Transverse colon (tissue), 4 donors: Measurements from ENCODE around the gene GATA5. TPM values are rescaled to one million over a fixed set of nuclear protein-coding genes. Genes with fewer than 3 reads are reported as not detected.

ENCODE experiments used
- DNase-seq: peaks from one replicate; pipeline ENCODE4 v3.0.0-alpha.2; 2019
- H3K27ac ChIP-seq, 4 donors: fragments of 200-600 bp; sonication (generic); 2 replicates each; pipeline ENCODE4 v1.5.1; 2016 to 2018; ENCODE audit warnings: inconsistent platforms in 4 of 4
- H3K27me3 ChIP-seq: fragments of 200-600 bp; sonication (generic); 2 replicates; pipeline ENCODE4 v1.5.1; 2017; ENCODE audit warnings: inconsistent platforms
- H3K36me3 ChIP-seq, 4 donors: fragments of 200-600 bp; sonication (generic); 2 replicates each; pipeline ENCODE4 v1.5.1; 2017 to 2019; ENCODE audit warnings: inconsistent platforms in 4 of 4
- H3K4me1 ChIP-seq, 4 donors: fragments of 200-600 bp; sonication (generic); 2 replicates each; pipeline ENCODE4 v1.5.1; 2017 to 2020; ENCODE audit warnings: inconsistent platforms in 4 of 4
- H3K4me3 ChIP-seq, 4 donors: fragments of 200-600 bp; sonication (generic); 1 replicate in 1 of 4; 2 replicates in 3 of 4; pipeline versions ENCODE4 v1.5.1 to v1.6.1; 2017 to 2019; ENCODE audit warnings: inconsistent platforms in 4 of 4
- H3K9me3 ChIP-seq, 2 donors: fragments of 200-600 bp; sonication (generic); 2 replicates each; pipeline ENCODE4 v1.5.1; 2017 to 2019; ENCODE audit warnings: inconsistent platforms in 2 of 2
- EP300 ChIP-seq: sonication (generic); formaldehyde crosslinking; IDR thresholded peaks from one replicate; pipeline ENCODE4 v1.6.1; 2017; ENCODE audit warnings: antibody characterized with exemption, low read depth
- POLR2A ChIP-seq: fragments of 450-650 bp; IDR thresholded peaks from one replicate; pipeline ENCODE4 v1.6.1; 2016; ENCODE audit warnings: antibody characterized with exemption, mild to moderate bottlenecking, moderate library complexity
- POLR2AphosphoS5 ChIP-seq, 3 donors: sonication (generic); formaldehyde crosslinking; IDR thresholded peaks; one replicate each; pipeline ENCODE4 v1.6.1; 2016; ENCODE audit warnings: antibody characterized with exemption in 3 of 3
- WGBS, 2 donors: methylation state at CpG; one replicate each; pipeline ENCODE4 v1.1.5; 2018; ENCODE audit warnings: low coverage in 1 of 2; 5-methylcytosine and 5-hydroxymethylcytosine counted together
- in situ Hi-C, 4 donors: fragments of 200-750 bp; cut with MboI; loops; one replicate each; pipeline versions ENCODE4 v1.15.0 to v1.15.1; 2017; ENCODE audit warnings: low sequenced_read_pairs in 3 of 4, low pct_ligation_motif_present in 1 of 4, low pct_unique_long_range_greater_than_20kb in 1 of 4
- intact Hi-C: fragments of 100-400 bp; cut with DNase I; formaldehyde crosslinking; loops from one replicate; pipeline ENCODE4 v1.15.1; 2023; ENCODE audit warnings: low total_unique reads
- total RNA-seq, 4 donors: library from RNA; depleted of rRNA; stranded (reverse); fragments of >200 nt; gene quantifications; one replicate each; pipeline ENCODE4 v1.1.0, GENCODE V29; 2016
- TF ChIP-seq, protein P1 (sequence below), 5 experiments: fragments of 200-600 bp in 3 of 5; fragments of 450-650 bp in 2 of 5; sonication (generic) in 3 of 5; IDR thresholded peaks; 1 replicate in 2 of 5; 2 replicates in 3 of 5; pipeline ENCODE4 v1.5.1; 2016 to 2017; ENCODE audit warnings: antibody characterized with exemption in 5 of 5, inconsistent platforms in 3 of 5, mild to moderate bottlenecking in 2 of 5, moderate library complexity in 1 of 5

Gene GATA5
- total RNA-seq, 4 donors from 2014 or later, result not detected

DNA sequence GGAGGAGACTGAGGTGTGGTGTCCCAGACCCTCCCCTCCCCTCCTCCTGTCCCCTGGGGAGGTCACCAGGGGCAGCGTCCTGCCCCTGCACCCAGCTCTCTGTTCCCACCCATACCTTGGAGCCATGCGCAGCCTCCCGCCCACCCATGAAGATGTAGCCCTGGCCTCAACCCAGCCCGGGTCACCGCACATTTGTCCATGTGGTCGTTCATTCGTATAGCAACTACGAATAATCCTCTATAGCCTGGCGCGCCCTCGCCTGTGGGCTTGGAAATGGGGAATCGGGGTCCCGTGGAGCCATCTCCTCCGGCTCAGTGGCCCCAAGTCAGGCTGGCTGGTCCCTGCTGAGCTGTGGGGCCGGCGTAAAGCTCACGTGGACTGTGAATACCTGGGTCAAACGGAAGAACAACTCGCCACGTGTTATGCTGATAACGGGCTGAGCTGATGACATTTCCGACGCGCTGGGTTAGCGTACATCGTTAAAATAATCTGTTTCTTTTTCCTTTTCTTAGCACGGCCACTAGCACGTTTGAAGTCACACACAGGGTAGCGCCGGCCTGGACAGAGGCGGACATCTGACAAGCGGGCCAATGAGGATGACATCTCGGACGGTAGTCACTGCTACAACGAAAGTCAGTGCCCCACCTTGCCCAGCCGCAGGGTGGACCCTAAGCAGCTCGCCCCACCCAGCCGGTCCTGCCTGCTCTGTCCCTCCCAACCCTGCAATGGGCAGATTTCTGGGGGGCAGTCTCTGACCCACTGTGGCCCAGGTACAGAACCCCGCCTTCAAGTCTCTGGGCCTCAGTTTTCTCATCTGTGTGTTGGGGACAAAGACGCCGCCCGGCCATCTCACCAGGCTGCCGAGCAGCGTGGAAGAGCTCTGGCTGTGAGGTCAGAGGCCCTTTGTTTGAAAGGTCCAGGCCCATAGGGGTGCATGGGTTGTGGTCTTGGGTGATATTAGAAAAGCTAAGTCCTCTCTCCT, 28.6 kb downstream of the GATA5 start:
- in situ Hi-C loops, result no loop called here
- H3K4me1 ChIP-seq, result peaks cover 0 to 7% (median 0%) of the 10 kb centered on the region in 4 donors
- DNase-seq, result no peak
- H3K27ac ChIP-seq, result no peak overlapping the region
- TF ChIP-seq POLR2AphosphoS5 (IDR thresholded peaks at IDR 0.05) (no peak), POLR2A (no peak), EP300 (no peak)
- TF ChIP-seq, protein P1, sequence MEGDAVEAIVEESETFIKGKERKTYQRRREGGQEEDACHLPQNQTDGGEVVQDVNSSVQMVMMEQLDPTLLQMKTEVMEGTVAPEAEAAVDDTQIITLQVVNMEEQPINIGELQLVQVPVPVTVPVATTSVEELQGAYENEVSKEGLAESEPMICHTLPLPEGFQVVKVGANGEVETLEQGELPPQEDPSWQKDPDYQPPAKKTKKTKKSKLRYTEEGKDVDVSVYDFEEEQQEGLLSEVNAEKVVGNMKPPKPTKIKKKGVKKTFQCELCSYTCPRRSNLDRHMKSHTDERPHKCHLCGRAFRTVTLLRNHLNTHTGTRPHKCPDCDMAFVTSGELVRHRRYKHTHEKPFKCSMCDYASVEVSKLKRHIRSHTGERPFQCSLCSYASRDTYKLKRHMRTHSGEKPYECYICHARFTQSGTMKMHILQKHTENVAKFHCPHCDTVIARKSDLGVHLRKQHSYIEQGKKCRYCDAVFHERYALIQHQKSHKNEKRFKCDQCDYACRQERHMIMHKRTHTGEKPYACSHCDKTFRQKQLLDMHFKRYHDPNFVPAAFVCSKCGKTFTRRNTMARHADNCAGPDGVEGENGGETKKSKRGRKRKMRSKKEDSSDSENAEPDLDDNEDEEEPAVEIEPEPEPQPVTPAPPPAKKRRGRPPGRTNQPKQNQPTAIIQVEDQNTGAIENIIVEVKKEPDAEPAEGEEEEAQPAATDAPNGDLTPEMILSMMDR (IDR thresholded peaks at IDR 0.05), result no peak
- H3K27me3 ChIP-seq, result peaks cover 28% of the 10 kb centered on the region
- H3K36me3 ChIP-seq, result no peaks in the 10 kb centered on the region
- WGBS, 2 donors, result 79% methylated on average over 44 of the region's 44 CpGs; no CpG with 5 or more reads in 1 of the 2 donors
- no peaks in the 10 kb centered on the region for H3K9me3 ChIP-seq
- intact Hi-C loops, result no loop called here
- no peak overlapping the region for H3K4me3 ChIP-seq

DNA sequence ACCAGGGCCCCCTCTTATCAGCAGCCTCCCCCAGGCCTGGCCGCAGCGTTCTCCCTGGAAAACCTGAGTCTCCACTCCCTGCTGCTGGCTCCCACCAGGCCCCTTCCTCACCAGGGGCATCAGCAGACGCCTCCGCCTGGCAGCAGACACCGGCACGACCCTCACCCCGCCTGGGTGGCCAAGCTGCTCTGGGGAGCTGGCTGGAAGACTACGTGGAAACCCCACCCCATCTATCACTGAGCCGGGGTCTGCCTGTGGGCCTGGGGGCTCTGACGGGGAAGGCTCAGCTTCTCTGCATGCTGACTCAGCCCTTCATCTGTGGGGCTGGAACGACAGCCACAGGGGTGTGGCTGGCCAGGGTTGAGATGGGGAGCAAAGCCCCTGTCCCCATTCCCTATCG, 29.3 kb downstream of the GATA5 start:
- intact Hi-C loops (no loop called here), in situ Hi-C loops (no loop called here)
- DNase-seq, result no peak
- Histone ChIP-seq H3K4me1 (peaks cover 0 to 7% (median 0%) of the 10 kb centered on the region in 4 donors), H3K27me3 (peaks cover 25% of the 10 kb centered on the region), H3K36me3 (no peaks in the 10 kb centered on the region), H3K9me3 (no peaks in the 10 kb centered on the region), H3K4me3 (no peak overlapping the region), H3K27ac (no peak overlapping the region)
- 53% methylated on average over 12 of the region's 12 CpGs; no CpG with 5 or more reads in 1 of the 2 donors for WGBS, 2 donors
- TF ChIP-seq, protein P1 (IDR thresholded peaks at IDR 0.05), result no peak
- TF ChIP-seq POLR2AphosphoS5 (IDR thresholded peaks at IDR 0.05), result no peak
- no peak for TF ChIP-seq POLR2A
- TF ChIP-seq EP300, result no peak

DNA sequence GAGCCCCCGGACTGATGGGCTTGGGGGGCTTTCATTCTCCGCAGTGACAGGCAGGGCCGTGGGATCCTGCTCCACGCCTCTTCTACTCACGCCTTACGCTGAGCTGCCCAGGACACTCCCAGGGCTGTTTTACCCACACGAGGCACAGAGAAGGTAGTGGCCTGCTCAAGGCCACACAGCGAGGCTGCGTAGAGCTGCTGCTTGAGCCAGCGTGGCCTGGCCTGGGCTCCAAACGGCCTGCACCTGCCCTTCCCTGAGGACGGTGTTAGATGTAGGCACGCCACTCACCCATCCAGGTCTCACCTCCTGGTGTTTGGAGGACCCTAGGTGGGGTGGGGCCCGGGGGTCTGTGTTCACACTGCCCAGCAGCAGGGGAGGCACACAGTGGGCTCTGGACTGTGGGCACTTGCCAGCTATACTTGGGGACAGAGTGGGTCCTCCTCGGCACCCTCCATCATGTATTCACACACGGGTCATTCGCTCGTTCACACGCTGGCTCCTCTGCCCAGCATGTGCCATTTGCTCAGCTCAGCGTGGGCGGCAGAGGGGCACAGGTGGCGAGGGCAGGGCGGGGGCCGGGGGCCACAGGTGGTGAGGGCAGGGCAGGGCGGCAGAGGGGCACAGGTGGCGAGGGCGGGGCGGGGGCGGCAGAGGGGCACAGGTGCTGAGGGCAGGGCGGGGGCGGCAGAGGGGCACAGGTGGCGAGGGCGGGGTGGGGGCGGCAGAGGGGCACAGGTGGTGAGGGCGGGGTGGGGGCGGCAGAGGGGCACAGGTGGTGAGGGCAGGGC, 30.0 kb downstream of the GATA5 start:
- WGBS, 2 donors, result 81% methylated on average over 17 of the region's 36 CpGs; no CpG with 5 or more reads in 1 of the 2 donors
- in situ Hi-C loops, result no loop called here
- H3K27me3 ChIP-seq, result peaks cover 20% of the 10 kb centered on the region
- intact Hi-C loops, result no loop called here
- no peak overlapping the region for H3K27ac ChIP-seq
- H3K4me1 ChIP-seq, result peaks cover 0 to 7% (median 0%) of the 10 kb centered on the region in 4 donors
- no peaks in the 10 kb centered on the region for H3K9me3 ChIP-seq
- DNase-seq, result no peak
- TF ChIP-seq POLR2A, result no peak
- TF ChIP-seq, protein P1 (IDR thresholded peaks at IDR 0.05), result no peak
- TF ChIP-seq EP300, result no peak
- no peak for TF ChIP-seq POLR2AphosphoS5 (IDR thresholded peaks at IDR 0.05)
- H3K36me3 ChIP-seq, result no peaks in the 10 kb centered on the region
- no peak overlapping the region for H3K4me3 ChIP-seq

DNA sequence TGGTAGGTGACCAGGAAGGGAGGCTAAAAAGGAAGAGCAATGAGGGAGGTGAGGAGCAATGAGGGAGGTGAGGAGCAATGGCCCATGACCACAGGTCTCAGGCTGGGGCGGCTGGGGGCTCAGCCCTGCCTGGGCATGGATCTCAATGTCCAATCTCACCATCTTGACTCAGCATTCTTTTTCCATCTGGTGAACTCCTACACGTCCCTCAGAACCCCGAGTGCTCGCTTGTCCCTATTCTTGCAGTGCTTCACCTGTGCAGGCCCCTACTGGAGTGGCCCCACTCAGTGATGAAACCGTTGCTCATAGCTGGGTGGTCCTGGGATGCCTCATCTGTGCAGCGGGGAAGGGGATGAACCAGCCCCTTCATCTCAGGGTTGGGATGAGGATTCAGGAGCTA, 31.5 kb downstream of the GATA5 start:
- intact Hi-C loops (no loop called here), in situ Hi-C loops (no loop called here)
- Histone ChIP-seq H3K9me3 (no peaks in the 10 kb centered on the region), H3K27me3 (peaks cover 18% of the 10 kb centered on the region), H3K4me3 (no peak overlapping the region), H3K36me3 (no peaks in the 10 kb centered on the region), H3K4me1 (no peaks in the 10 kb centered on the region), H3K27ac (no peak overlapping the region)
- WGBS, 2 donors, result 84% methylated on average over 6 of the region's 6 CpGs; no CpG with 5 or more reads in 1 of the 2 donors
- TF ChIP-seq POLR2AphosphoS5 (IDR thresholded peaks at IDR 0.05) (no peak), EP300 (no peak), POLR2A (no peak)
- TF ChIP-seq, protein P1 (IDR thresholded peaks at IDR 0.05), result no peak
- no peak for DNase-seq
